HG03565 (cell line): ENCODE results near the gene ECD.

Source experiments
- ATAC-seq: cut with Tn5 transposase; IDR thresholded peaks from one replicate; pipeline ENCODE4 v1.9.1; 2021; ENCODE audit warnings: mild to moderate bottlenecking, moderate library complexity; ENCODE audit not compliant: unreplicated experiment

ECD gene

GRCh38 chr10:73167783-73168464 lies at the start of gene ECD, which contains the start of gene FAM149B1:
ECD (minus strand) TSS chr10:73168008; CDS start chr10:73163937, 4,071 bp downstream.
FAM149B1 (plus strand) TSS chr10:73168119; CDS start chr10:73168340, 221 bp downstream.
- peak; percentile 82 for ATAC-seq

- no peak for ATAC-seq
Measured at GRCh38 chr10:73215749-73216148, 47.9 kb upstream of the ECD start.

GRCh38 chr10:73211106-73211811 lies 43.5 kb upstream of the ECD start:
- no peak for ATAC-seq

GRCh38 chr10:73210395-73211105 lies 42.7 kb upstream of the ECD start:
- no peak for ATAC-seq

GRCh38 chr10:73209705-73210104 lies 41.9 kb upstream of the ECD start:
- no peak for ATAC-seq

- no peak for ATAC-seq
Measured at GRCh38 chr10:73207883-73208282, 40.1 kb upstream of the ECD start.

- no peak for ATAC-seq
Measured at GRCh38 chr10:73206385-73206784, 38.6 kb upstream of the ECD start.

GRCh38 chr10:73205890-73206289 lies 38.1 kb upstream of the ECD start:
- no peak for ATAC-seq

GRCh38 chr10:73205081-73205480 lies 37.3 kb upstream of the ECD start:
- ATAC-seq, result no peak

- no peak for ATAC-seq
Measured at GRCh38 chr10:73190188-73190587, 22.4 kb upstream of the ECD start.

GRCh38 chr10:73186266-73186665 lies 18.5 kb upstream of the ECD start:
- ATAC-seq, result no peak

- ATAC-seq, result no peak
Measured at GRCh38 chr10:73183667-73184281, 16.0 kb upstream of the ECD start.

GRCh38 chr10:73182568-73182967 lies 14.8 kb upstream of the ECD start:
- ATAC-seq, result no peak

GRCh38 chr10:73174148-73174925 lies 6.5 kb upstream of the ECD start:
- ATAC-seq, result no peak

GRCh38 chr10:73172867-73173266 lies 5.1 kb upstream of the ECD start:
- no peak for ATAC-seq

- ATAC-seq, result no peak
Measured at GRCh38 chr10:73169320-73169719, 1.5 kb upstream of the ECD start.

GRCh38 chr10:73168465-73168803 lies 626 bp upstream of the ECD start:
- ATAC-seq, result no peak

- no peak for ATAC-seq
Measured at GRCh38 chr10:73167458-73167782, 388 bp downstream of the ECD start.

- ATAC-seq, result no peak
Measured at GRCh38 chr10:73166972-73167371, 836 bp downstream of the ECD start.

GRCh38 chr10:73163096-73163495 lies 4.7 kb downstream of the ECD start:
- no peak for ATAC-seq

- ATAC-seq, result no peak
Measured at GRCh38 chr10:73161662-73162061, 6.1 kb downstream of the ECD start.
